B cell (primary cell): ENCODE results near the gene SLC44A1. TPM values are rescaled to one million over a fixed set of nuclear protein-coding genes. Genes with fewer than 3 reads are reported as not detected.

Source experiments
- ATAC-seq: fragments of 200-7000 bp; cut with Tn5 transposase; one replicate; pipeline ENCODE4 v1.10.0; 2021; ENCODE audit warnings: low read depth, mild to moderate bottlenecking, moderate number of reproducible peaks, moderate library complexity
- CTCF ChIA-PET: fragments of 350-600 bp; sonication (Branson Sonifier 250); formaldehyde crosslinking; loops from one replicate; lab custom pipeline; 2021; ENCODE audit warnings: antibody characterized with exemption, inconsistent platforms; lab: Charles Lee
- POLR2A ChIA-PET: fragments of 350-600 bp; sonication (Branson Sonifier 250); formaldehyde crosslinking; loops from one replicate; lab custom pipeline; 2021; ENCODE audit warnings: antibody characterized with exemption; lab: Charles Lee
- DNase-seq: peaks from one replicate; pipeline ENCODE4 v3.0.0; 2013
- H2AFZ ChIP-seq: 2 replicates; pipeline ENCODE4 v1.6.1; 2012; ENCODE audit warnings: mild to moderate bottlenecking, low read depth, low read length; ENCODE audit not compliant: insufficient read depth, poor library complexity, severe bottlenecking
- H3K27ac ChIP-seq, 2 donors: 1 replicate in 1 of 2; 2 replicates in 1 of 2; pipeline ENCODE4 v1.5.1; 2012 to 2013; ENCODE audit warnings: low read length in 2 of 2, mild to moderate bottlenecking in 2 of 2, moderate library complexity in 1 of 2
- H3K27me3 ChIP-seq, 4 experiments: fragments of 200-600 bp in 1 of 4; sonication (generic) in 1 of 4; replicated peaks in 1 of 4; 1 replicate in 2 of 4; 2 replicates in 2 of 4; pipeline versions ENCODE4 v1.6.1 to v1.7.0; 2013 to 2016; ENCODE audit warnings: low read length in 3 of 4, mild to moderate bottlenecking in 2 of 4, mixed read lengths in 1 of 4, moderate library complexity in 1 of 4; ENCODE audit not compliant: insufficient read depth in 4 of 4, control insufficient read depth in 3 of 4; ENCODE audit errors: control extremely low read depth in 1 of 4
- H3K36me3 ChIP-seq, 2 experiments: replicated peaks in 1 of 2; 1 replicate in 1 of 2; 2 replicates in 1 of 2; pipeline versions ENCODE4 v1.6.1 to v1.7.1; 2013; ENCODE audit warnings: low read length in 1 of 2; ENCODE audit not compliant: insufficient read depth in 2 of 2, control insufficient read depth in 1 of 2; ENCODE audit errors: control extremely low read depth in 1 of 2, extremely low read depth in 1 of 2
- H3K4me1 ChIP-seq, 2 donors: fragments of 200-600 bp in 1 of 2; sonication (generic) in 1 of 2; 1 replicate in 1 of 2; 2 replicates in 1 of 2; pipeline versions ENCODE4 v1.5.1 to v1.6.1; 2013 to 2017; ENCODE audit warnings: low read length in 2 of 2; ENCODE audit not compliant: control insufficient read depth in 2 of 2, insufficient read depth in 2 of 2
- H3K4me2 ChIP-seq: replicated peaks from 2 replicates; pipeline ENCODE3; 2012; ENCODE audit warnings: mild to moderate bottlenecking, low read depth, low read length; ENCODE audit not compliant: poor library complexity, severe bottlenecking
- H3K4me3 ChIP-seq, 5 experiments: fragments of 200-600 bp in 1 of 5; sonication (generic) in 1 of 5; 1 replicate in 3 of 5; 2 replicates in 2 of 5; pipeline versions ENCODE4 v1.5.1 to v1.7.0; 2011 to 2016; ENCODE audit warnings: low read length in 4 of 5, mild to moderate bottlenecking in 4 of 5, low read depth in 2 of 5, control low read depth in 1 of 5, moderate library complexity in 1 of 5; ENCODE audit not compliant: insufficient read depth in 1 of 5; ENCODE audit errors: control extremely low read depth in 1 of 5, extremely low read depth in 1 of 5
- H3K79me2 ChIP-seq: fragments of 200-600 bp; sonication (generic); one replicate; pipeline ENCODE4 v1.6.0; 2016; ENCODE audit warnings: low read length; ENCODE audit not compliant: control insufficient read depth, insufficient read depth
- H3K9ac ChIP-seq: fragments of 200-600 bp; sonication (generic); 2 replicates; pipeline ENCODE4 v1.6.1; 2017; ENCODE audit warnings: mild to moderate bottlenecking, low read length, moderate library complexity
- H3K9me3 ChIP-seq, 3 donors: one replicate each; pipeline versions ENCODE4 v1.6.1 to v1.7.1; 2013; ENCODE audit warnings: low read length in 2 of 3; ENCODE audit not compliant: control insufficient read depth in 2 of 3, insufficient read depth in 1 of 3; ENCODE audit errors: control extremely low read depth in 1 of 3
- H4K20me1 ChIP-seq: 2 replicates; pipeline ENCODE4 v1.6.0; 2012; ENCODE audit warnings: mild to moderate bottlenecking, low read length; ENCODE audit not compliant: insufficient read depth, control insufficient read depth, poor library complexity, severe bottlenecking
- H3K27ac Mint-ChIP-seq: one replicate; pipeline ENCODE4 v1.8.0; 2021; ENCODE audit warnings: mixed read lengths
- H3K27me3 Mint-ChIP-seq: one replicate; pipeline ENCODE4 v1.8.0; 2021; ENCODE audit warnings: mixed read lengths
- H3K4me1 Mint-ChIP-seq: one replicate; pipeline ENCODE4 v1.8.0; 2021; ENCODE audit warnings: mixed read lengths
- H3K4me3 Mint-ChIP-seq: one replicate; pipeline ENCODE4 v1.8.0; 2021; ENCODE audit warnings: mixed read lengths
- H3K9me3 Mint-ChIP-seq: one replicate; pipeline ENCODE4 v1.8.0; 2022; ENCODE audit warnings: mixed read lengths; ENCODE audit not compliant: insufficient read depth
- EZH2 ChIP-seq: IDR thresholded peaks from 2 replicates; pipeline ENCODE4 v1.6.1; 2012; ENCODE audit warnings: borderline replicate concordance, low read depth, mild to moderate bottlenecking, moderate library complexity, low read length; ENCODE audit not compliant: insufficient read depth, poor library complexity, severe bottlenecking
- WGBS: methylation state at CpG from one replicate; pipeline ENCODE4 v1.1.5; 2013; ENCODE audit warnings: missing lambda C conversion rate; ENCODE audit not compliant: insufficient coverage; 5-methylcytosine and 5-hydroxymethylcytosine counted together
- intact Hi-C: fragments of 100-400 bp; cut with micrococcal nuclease; formaldehyde crosslinking; loops from one replicate; pipeline ENCODE4 v1.10.0; 2022
- polyA plus RNA-seq: library from polyadenylated mRNA; depleted of rRNA; stranded (reverse); fragments of >200 nt; gene quantifications from 2 replicates; pipeline ENCODE4 v1.2.3, GENCODE V29; 2012
- total RNA-seq, 2 donors: library from RNA; stranded (reverse); fragments of 120-200 nt in 1 of 2; gene quantifications; 1 replicate in 1 of 2; 2 replicates in 1 of 2; pipeline versions ENCODE4 v1.2.3 to v1.2.4, GENCODE V29; 2013 to 2022
- TF ChIP-seq, protein P1 (sequence below): fragments of 200-600 bp; IDR thresholded peaks from one replicate; pipeline ENCODE4 v1.8.0; 2022; ENCODE audit warnings: antibody characterized with exemption, mild to moderate bottlenecking

The SLC44A1 gene
- total and polyA plus RNA-seq, 2 donors (not counting 1 experiment from before 2014, with no cell fraction given), result 2.2 to 17.7 TPM

DNA sequence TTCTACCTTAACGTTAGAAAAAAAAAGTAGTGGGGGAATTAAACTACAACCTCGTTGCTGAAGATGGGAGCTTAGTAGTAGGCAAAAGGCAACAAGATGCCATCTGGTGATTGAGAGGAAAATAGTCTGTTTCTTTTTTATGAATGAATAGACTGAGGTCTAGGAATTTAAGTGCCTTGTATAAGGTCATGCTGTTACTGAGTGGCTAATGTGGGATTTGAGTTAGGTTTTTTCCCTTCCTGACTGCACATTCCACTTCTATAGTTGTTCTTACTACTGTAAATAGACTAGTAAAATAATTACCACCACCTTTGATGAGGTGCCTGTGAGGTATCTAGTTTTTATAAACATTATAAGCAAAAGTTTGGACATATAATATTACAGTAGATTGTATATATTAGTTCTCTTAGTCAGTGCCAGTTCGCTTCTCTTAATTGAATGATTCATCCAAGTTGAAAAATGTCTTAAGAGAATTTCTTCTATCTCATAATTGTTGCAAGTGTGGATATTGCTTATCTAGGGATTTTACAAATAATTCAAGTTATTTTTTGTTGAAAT lies 222.5 kb downstream of the SLC44A1 start:
- Histone ChIP-seq H3K27me3 (no peaks in the 10 kb centered on the region), H3K9ac (no peak overlapping the region), H3K4me1 (no peaks in the 10 kb centered on the region), H3K9me3 (no peaks in the 10 kb centered on the region), H4K20me1 (no peaks in the 10 kb centered on the region), H2AFZ (no peak overlapping the region), H3K4me2 (no peak overlapping the region), H3K36me3 (peaks cover 0 to 2% of the 10 kb centered on the region in 2 experiments), H3K79me2 (no peaks in the 10 kb centered on the region), H3K4me3 (no peak overlapping the region), H3K27ac (no peak overlapping the region)
- H3K27me3 Mint-ChIP-seq, result no peaks in the 10 kb centered on the region
- no peak overlapping the region for H3K27ac Mint-ChIP-seq
- H3K9me3 Mint-ChIP-seq, result no peaks in the 10 kb centered on the region
- no peak for DNase-seq
- H3K4me1 Mint-ChIP-seq, result no peaks in the 10 kb centered on the region
- H3K4me3 Mint-ChIP-seq, result no peak overlapping the region
- intact Hi-C loops, result no loop called here
- no peak for ATAC-seq
- WGBS, result 90% methylated on average over 1 of the region's 3 CpGs
- no peak for TF ChIP-seq EZH2
- TF ChIP-seq, protein P1, sequence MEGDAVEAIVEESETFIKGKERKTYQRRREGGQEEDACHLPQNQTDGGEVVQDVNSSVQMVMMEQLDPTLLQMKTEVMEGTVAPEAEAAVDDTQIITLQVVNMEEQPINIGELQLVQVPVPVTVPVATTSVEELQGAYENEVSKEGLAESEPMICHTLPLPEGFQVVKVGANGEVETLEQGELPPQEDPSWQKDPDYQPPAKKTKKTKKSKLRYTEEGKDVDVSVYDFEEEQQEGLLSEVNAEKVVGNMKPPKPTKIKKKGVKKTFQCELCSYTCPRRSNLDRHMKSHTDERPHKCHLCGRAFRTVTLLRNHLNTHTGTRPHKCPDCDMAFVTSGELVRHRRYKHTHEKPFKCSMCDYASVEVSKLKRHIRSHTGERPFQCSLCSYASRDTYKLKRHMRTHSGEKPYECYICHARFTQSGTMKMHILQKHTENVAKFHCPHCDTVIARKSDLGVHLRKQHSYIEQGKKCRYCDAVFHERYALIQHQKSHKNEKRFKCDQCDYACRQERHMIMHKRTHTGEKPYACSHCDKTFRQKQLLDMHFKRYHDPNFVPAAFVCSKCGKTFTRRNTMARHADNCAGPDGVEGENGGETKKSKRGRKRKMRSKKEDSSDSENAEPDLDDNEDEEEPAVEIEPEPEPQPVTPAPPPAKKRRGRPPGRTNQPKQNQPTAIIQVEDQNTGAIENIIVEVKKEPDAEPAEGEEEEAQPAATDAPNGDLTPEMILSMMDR, result no peak
- POLR2A ChIA-PET, result no interaction called here
- CTCF ChIA-PET, result no interaction called here

DNA sequence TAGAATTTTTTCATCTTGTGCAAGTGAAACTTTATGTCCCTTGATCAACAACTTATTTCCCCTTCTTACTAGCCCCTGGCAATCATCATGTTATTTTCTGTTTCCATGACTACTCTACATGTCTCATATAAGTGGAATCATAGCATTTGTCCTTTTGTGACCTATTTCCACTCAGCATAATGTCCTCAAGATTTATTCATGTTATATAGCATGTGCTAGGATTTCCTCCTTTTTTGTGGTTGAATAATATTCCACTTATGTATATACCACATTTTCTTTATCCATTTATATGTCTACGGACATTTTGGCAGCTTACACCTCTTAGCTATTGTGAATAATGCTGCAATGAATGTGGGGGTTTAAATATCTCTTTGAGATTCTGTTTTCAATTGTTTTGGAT lies 224.4 kb downstream of the SLC44A1 start:
- H3K4me3 Mint-ChIP-seq, result no peak overlapping the region
- intact Hi-C loops, result no loop called here
- TF ChIP-seq EZH2, result no peak
- TF ChIP-seq, protein P1, result no peak
- no peak for DNase-seq
- CTCF ChIA-PET, result no interaction called here
- no peaks in the 10 kb centered on the region for H3K9me3 Mint-ChIP-seq
- H3K27me3 ChIP-seq, result no peaks in the 10 kb centered on the region
- no peak overlapping the region for H3K4me2 ChIP-seq
- no peaks in the 10 kb centered on the region for H3K79me2 ChIP-seq
- no peaks in the 10 kb centered on the region for H3K9me3 ChIP-seq
- no peak overlapping the region for H3K9ac ChIP-seq
- H4K20me1 ChIP-seq, result no peaks in the 10 kb centered on the region
- peaks cover 0 to 2% of the 10 kb centered on the region in 2 experiments for H3K36me3 ChIP-seq
- H3K4me3 ChIP-seq, result no peak overlapping the region
- H2AFZ ChIP-seq, result no peak overlapping the region
- no peaks in the 10 kb centered on the region for H3K4me1 ChIP-seq
- no peaks in the 10 kb centered on the region for H3K27me3 Mint-ChIP-seq
- ATAC-seq, result no peak
- POLR2A ChIA-PET, result no interaction called here
- no peak overlapping the region for H3K27ac Mint-ChIP-seq
- WGBS, result no CpG with 5 or more reads among the region's 1 CpG
- H3K4me1 Mint-ChIP-seq, result no peaks in the 10 kb centered on the region
- H3K27ac ChIP-seq, result no peak overlapping the region
